Caco-2 (cell line): ENCODE results near the gene DNAH8. TPM values are rescaled to one million over a fixed set of nuclear protein-coding genes. Genes with fewer than 3 reads are reported as not detected.

Source experiments
- BruUV-seq: library from RNA; stranded (reverse); fragments of 400-500 nt; replicated peaks from 2 replicates; lab custom pipeline; 2021; lab: Mats Ljungman, UMichigan
- CTCF ChIA-PET: fragments of 300-600 bp; sonication (Branson Sonifier 250); formaldehyde crosslinking; loops from one replicate; lab custom pipeline; 2022; ENCODE audit warnings: antibody characterized with exemption; lab: Charles Lee
- POLR2A ChIA-PET: fragments of 300-600 bp; sonication (Branson Sonifier 250); formaldehyde crosslinking; loops from one replicate; lab custom pipeline; 2022; ENCODE audit warnings: antibody characterized with exemption; lab: Charles Lee
- DNase-seq, 2 experiments: peaks; one replicate each; pipeline versions ENCODE4 v3.0.0 to v3.0.0-alpha.2; 2020 to 2022
- H3K27me3 ChIP-seq: replicated peaks from 2 replicates; pipeline ENCODE4 v1.6.0; 2011; ENCODE audit warnings: low read length; ENCODE audit not compliant: control insufficient read depth, insufficient read depth
- H3K36me3 ChIP-seq: 2 replicates; pipeline ENCODE4 v1.5.1; 2011; ENCODE audit warnings: low read length; ENCODE audit not compliant: control insufficient read depth, insufficient read depth
- H3K4me1 ChIP-seq: fragments of 250-450 bp; sonication (Bioruptor Pico); 2 replicates; pipeline ENCODE4 v1.5.1; 2020; ENCODE audit warnings: mild to moderate bottlenecking
- H3K4me3 ChIP-seq: 2 replicates; pipeline ENCODE4 v1.5.1; 2011; ENCODE audit warnings: low read depth, mild to moderate bottlenecking, control low read depth, low read length
- H3K9me3 ChIP-seq: fragments of 250-450 bp; sonication (Bioruptor Pico); 2 replicates; pipeline ENCODE4 v1.5.1; 2020; ENCODE audit warnings: mild to moderate bottlenecking, moderate library complexity
- H3K27ac Mint-ChIP-seq: one replicate; pipeline ENCODE4 v1.8.0; 2022; ENCODE audit warnings: mixed read lengths; ENCODE audit not compliant: unreplicated experiment
- H3K27me3 Mint-ChIP-seq: one replicate; pipeline ENCODE4 v1.8.0; 2022; ENCODE audit warnings: mixed read lengths; ENCODE audit not compliant: insufficient read depth, unreplicated experiment
- H3K36me3 Mint-ChIP-seq: one replicate; pipeline ENCODE4 v1.8.0; 2022; ENCODE audit warnings: mild to moderate bottlenecking, mixed read lengths; ENCODE audit not compliant: insufficient read depth, unreplicated experiment
- H3K4me1 Mint-ChIP-seq: one replicate; pipeline ENCODE4 v1.8.0; 2022; ENCODE audit warnings: low read depth, mixed read lengths; ENCODE audit not compliant: unreplicated experiment
- H3K4me3 Mint-ChIP-seq: one replicate; pipeline ENCODE4 v1.8.0; 2022; ENCODE audit warnings: mild to moderate bottlenecking, moderate library complexity, mixed read lengths; ENCODE audit not compliant: unreplicated experiment
- H3K9me3 Mint-ChIP-seq: one replicate; pipeline ENCODE4 v1.8.0; 2022; ENCODE audit warnings: mixed read lengths; ENCODE audit not compliant: unreplicated experiment
- CTCF ChIP-seq, 2 experiments: fragments of 200-600 bp in 1 of 2; IDR thresholded peaks; 1 replicate in 1 of 2; 2 replicates in 1 of 2; pipeline versions ENCODE4 v1.5.1 to v1.8.0; 2011 to 2022; ENCODE audit warnings: antibody characterized with exemption in 1 of 2, control low read depth in 1 of 2, inconsistent platforms in 1 of 2, low read depth in 1 of 2, low read length in 1 of 2, mild to moderate bottlenecking in 1 of 2, moderate library complexity in 1 of 2; ENCODE audit not compliant: insufficient read depth in 1 of 2, severe bottlenecking in 1 of 2, unreplicated experiment in 1 of 2
- intact Hi-C: fragments of 100-400 bp; cut with micrococcal nuclease; formaldehyde crosslinking; loops from one replicate; pipeline ENCODE4 v1.10.0; 2022; ENCODE audit not compliant: unreplicated experiment
- total RNA-seq: library from RNA; stranded (reverse); gene quantifications from 2 replicates; pipeline ENCODE4 v1.2.3, GENCODE V29; 2022

DNAH8 gene
- total RNA-seq, 1 experiment from 2014 or later, result not detected

- intact Hi-C loops, result no loop called here
These were observed 87.4 kb downstream of the DNAH8 start for GRCh38 chr6:38802497-38802896.

GRCh38 chr6:38803129-38803528 lies 88.0 kb downstream of the DNAH8 start:
- peaks cover 9% of the 10 kb centered on the region for H3K9me3 Mint-ChIP-seq
- Histone ChIP-seq H3K9me3 (no peaks in the 10 kb centered on the region), H3K36me3 (no peaks in the 10 kb centered on the region), H3K4me1 (peaks cover 8% of the 10 kb centered on the region), H3K4me3 (no peak overlapping the region), H3K27me3 (no peaks in the 10 kb centered on the region)
- H3K4me1 Mint-ChIP-seq, result peaks cover 25% of the 10 kb centered on the region
- POLR2A ChIA-PET, result no interaction called here
- intact Hi-C loops, result no loop called here
- CTCF ChIA-PET, result interaction anchor here (0.6 kb wide), 1 partner anchor 15 kb away, joined by 3 read pairs; no protein-coding TSS in a partner anchor
- TF ChIP-seq CTCF (IDR thresholded peaks at IDR 0.05; ENCODE audit: insufficient read depth in 1 of 2, low read depth in 1 of 2, low read length in 1 of 2, severe bottlenecking in 1 of 2, unreplicated experiment in 1 of 2), result no peak
- no peak overlapping the region for H3K4me3 Mint-ChIP-seq
- no peak for DNase-seq
- peak overlapping the region; percentile 30 for H3K27ac Mint-ChIP-seq
- no peaks in the 10 kb centered on the region for H3K27me3 Mint-ChIP-seq
- BruUV-seq, result no TSS peak
- H3K36me3 Mint-ChIP-seq, result no peaks in the 10 kb centered on the region

More at GRCh38 chr6:38802497-38802896, 87.4 kb downstream of the DNAH8 start:
- no peaks in the 10 kb centered on the region for H3K9me3 ChIP-seq
- Mint-ChIP-seq H3K4me3 (no peak overlapping the region), H3K9me3 (peaks cover 9% of the 10 kb centered on the region), H3K27me3 (no peaks in the 10 kb centered on the region), H3K4me1 (peaks cover 31% of the 10 kb centered on the region), H3K36me3 (peaks cover 6% of the 10 kb centered on the region), H3K27ac (no peak overlapping the region)
- CTCF ChIA-PET, result interaction anchor here (0.6 kb wide), 1 partner anchor 15 kb away, joined by 3 read pairs; no protein-coding TSS in a partner anchor
- H3K36me3 ChIP-seq, result no peaks in the 10 kb centered on the region
- BruUV-seq, result no TSS peak
- POLR2A ChIA-PET, result no interaction called here
- DNase-seq, result no peak
- no peaks in the 10 kb centered on the region for H3K27me3 ChIP-seq
- peaks cover 14% of the 10 kb centered on the region for H3K4me1 ChIP-seq
- no peak overlapping the region for H3K4me3 ChIP-seq
- TF ChIP-seq CTCF (IDR thresholded peaks at IDR 0.05; ENCODE audit: insufficient read depth in 1 of 2, low read depth in 1 of 2, low read length in 1 of 2, severe bottlenecking in 1 of 2, unreplicated experiment in 1 of 2), result no peak

- Mint-ChIP-seq H3K4me1 (peaks cover 12% of the 10 kb centered on the region), H3K9me3 (peaks cover 5% of the 10 kb centered on the region), H3K4me3 (no peak overlapping the region), H3K27ac (no peak overlapping the region), H3K27me3 (no peaks in the 10 kb centered on the region), H3K36me3 (no peaks in the 10 kb centered on the region)
- intact Hi-C loops, result no loop called here
- Histone ChIP-seq H3K9me3 (no peaks in the 10 kb centered on the region), H3K36me3 (no peaks in the 10 kb centered on the region), H3K27me3 (no peaks in the 10 kb centered on the region), H3K4me1 (no peaks in the 10 kb centered on the region), H3K4me3 (no peak overlapping the region)
- BruUV-seq, result no TSS peak
- no peak for TF ChIP-seq CTCF (IDR thresholded peaks at IDR 0.05; ENCODE audit: insufficient read depth in 1 of 2, low read depth in 1 of 2, low read length in 1 of 2, severe bottlenecking in 1 of 2, unreplicated experiment in 1 of 2)
- DNase-seq, result no peak
- ChIA-PET CTCF (interaction anchor here (0.6 kb wide), 1 partner anchor 20 kb away, joined by 3 read pairs; no protein-coding TSS in a partner anchor), POLR2A (no interaction called here)
These were observed 89.2 kb downstream of the DNAH8 start for GRCh38 chr6:38804358-38804757.
